SJSA1 (cell line): ENCODE results near the gene KRTAP5-3. TPM values are rescaled to one million over a fixed set of nuclear protein-coding genes. Genes with fewer than 3 reads are reported as not detected.
A peak's percentile ranks its signal among the peaks of the same experiment; 100 is the strongest.

Experiments
- DNase-seq, 2 experiments: peaks; one replicate each; pipeline ENCODE4 v3.0.0-alpha.2; 2015 to 2020; ENCODE audit warnings: low spot score in 2 of 2, low read depth in 1 of 2
- H3K27ac ChIP-seq: fragments of 250-450 bp; sonication (Bioruptor Pico); 2 replicates; pipeline ENCODE4 v1.5.1; 2020; ENCODE audit warnings: mild to moderate bottlenecking, moderate library complexity
- H3K27me3 ChIP-seq: fragments of 250-450 bp; sonication (Bioruptor Pico); replicated peaks from 2 replicates; pipeline ENCODE4 v1.5.1; 2020; ENCODE audit warnings: mild to moderate bottlenecking, moderate library complexity
- H3K36me3 ChIP-seq: fragments of 250-450 bp; sonication (Bioruptor Pico); 2 replicates; pipeline ENCODE4 v1.5.1; 2020; ENCODE audit warnings: mild to moderate bottlenecking
- H3K4me1 ChIP-seq: fragments of 250-450 bp; sonication (Bioruptor Pico); replicated peaks from 2 replicates; pipeline ENCODE4 v1.6.1; 2021; ENCODE audit warnings: mild to moderate bottlenecking
- H3K4me3 ChIP-seq: fragments of 250-450 bp; sonication (Bioruptor Pico); 2 replicates; pipeline ENCODE4 v1.5.1; 2020; ENCODE audit warnings: mild to moderate bottlenecking
- H3K9me3 ChIP-seq: fragments of 250-450 bp; sonication (Bioruptor Pico); replicated peaks from 2 replicates; pipeline ENCODE4 v1.5.1; 2020; ENCODE audit warnings: mild to moderate bottlenecking
- total RNA-seq: library from RNA; depleted of rRNA; stranded (reverse); fragments of >200 nt; shearing (Covaris generic); gene quantifications from 2 replicates; pipeline ENCODE4 v1.2.3, GENCODE V29; 2014; rRNA removed

Gene KRTAP5-3
- total RNA-seq, 1 experiment from 2014 or later, result not detected

- H3K9me3 ChIP-seq, result no peaks in the 10 kb centered on the region
- peaks cover 19% of the 10 kb centered on the region for H3K4me1 ChIP-seq
- H3K36me3 ChIP-seq, result no peaks in the 10 kb centered on the region
- H3K4me3 ChIP-seq, result no peak overlapping the region
- no peaks in the 10 kb centered on the region for H3K27me3 ChIP-seq
- peak; percentile 61 to 73 for DNase-seq
- H3K27ac ChIP-seq, result no peak overlapping the region
These were observed 50.1 kb downstream of the KRTAP5-3 start for GRCh38 chr11:1557904-1558774.

Other genes with a start within 250 kb of the KRTAP5-3 start
- 0.06 and 0.55 TPM in 2 replicates for gene BRSK2, start 218.5 kb downstream of the KRTAP5-3 start, total RNA-seq
- gene MOB2, start 121.7 kb downstream of the KRTAP5-3 start, total RNA-seq, result 3.9 and 9.1 TPM in 2 replicates
- 0.13 and 0.82 TPM in 2 replicates for gene DUSP8, start 36.2 kb downstream of the KRTAP5-3 start, total RNA-seq
- gene KRTAP5-1, start 23.2 kb downstream of the KRTAP5-3 start, total RNA-seq, result not detected in 2 replicates
- gene KRTAP5-2, start 10.2 kb downstream of the KRTAP5-3 start, total RNA-seq, result not detected in 2 replicates
- gene KRTAP5-4, start 13.7 kb upstream of the KRTAP5-3 start, total RNA-seq, result not detected in 2 replicates
- gene KRTAP5-5, start 21.3 kb upstream of the KRTAP5-3 start, total RNA-seq, result not detected in 2 replicates
- not detected in 2 replicates for gene KRTAP5-6, start 88.7 kb upstream of the KRTAP5-3 start, total RNA-seq
- gene IFITM10, start 142.1 kb upstream of the KRTAP5-3 start, total RNA-seq, result 0.05 TPM in 1 of 2 replicates, not detected in the other
- gene CTSD, start 155.5 kb upstream of the KRTAP5-3 start, total RNA-seq, result 245 and 253 TPM in 2 replicates
- gene SYT8, start 226.5 kb upstream of the KRTAP5-3 start, total RNA-seq, result 0.06 TPM in 1 of 2 replicates, not detected in the other
- gene TNNI2, start 230.5 kb upstream of the KRTAP5-3 start, total RNA-seq, result not detected in 2 replicates
- 0.50 and 3.4 TPM in 2 replicates for gene LSP1, start 244.6 kb upstream of the KRTAP5-3 start, total RNA-seq